ENCODE data around the gene CASK.
"Not testable (repeated sequence)": the region's sequence is repeated elsewhere in the genome, so short reads cannot be mapped to it uniquely, and the experiment has no call there.

Gene CASK

GRCh38 chrX:41664375-41664901, 258.9 kb downstream of the CASK start:
- no peak for DNase-seq (ENCODE audit: low read depth)
- H3K4me3 ChIP-seq (ENCODE audit: low read depth, low read length), result no peak overlapping the region
- no peak for TF ChIP-seq CTCF (conservative IDR thresholded peaks at IDR 0.05; ENCODE audit: low read depth, low read length)

- TF ChIP-seq CTCF (conservative IDR thresholded peaks at IDR 0.05; ENCODE audit: low read depth, low read length), result no peak
- peak; percentile 51 for DNase-seq (ENCODE audit: low read depth)
- no peak overlapping the region for H3K4me3 ChIP-seq (ENCODE audit: low read depth, low read length)
Observed at GRCh38 chrX:41661366-41662095, 261.8 kb downstream of the CASK start.

GRCh38 chrX:41655631-41656030, 267.7 kb downstream of the CASK start:
- no peak for DNase-seq (ENCODE audit: low read depth)
- H3K4me3 ChIP-seq (ENCODE audit: low read depth, low read length), result no peak overlapping the region
- no peak for TF ChIP-seq CTCF (conservative IDR thresholded peaks at IDR 0.05; ENCODE audit: low read depth, low read length)

- TF ChIP-seq CTCF (conservative IDR thresholded peaks at IDR 0.05; ENCODE audit: low read depth, low read length), result no peak
- no peak overlapping the region for H3K4me3 ChIP-seq (ENCODE audit: low read depth, low read length)
- DNase-seq (ENCODE audit: low read depth), result no peak
Observed at GRCh38 chrX:41655101-41655500, 268.3 kb downstream of the CASK start.

- no peak for DNase-seq (ENCODE audit: low read depth)
- no peak overlapping the region for H3K4me3 ChIP-seq (ENCODE audit: low read depth, low read length)
- no peak for TF ChIP-seq CTCF (conservative IDR thresholded peaks at IDR 0.05; ENCODE audit: low read depth, low read length)
Observed at GRCh38 chrX:41653125-41653524, 270.2 kb downstream of the CASK start.

GRCh38 chrX:41646201-41646600, 277.2 kb downstream of the CASK start:
- not testable (repeated sequence) for H3K4me3 ChIP-seq (ENCODE audit: low read depth, low read length); DNase-seq (ENCODE audit: low read depth)

GRCh38 chrX:41634284-41634683, 289.1 kb downstream of the CASK start:
- TF ChIP-seq CTCF (conservative IDR thresholded peaks at IDR 0.05; ENCODE audit: low read depth, low read length), result no peak
- no peak overlapping the region for H3K4me3 ChIP-seq (ENCODE audit: low read depth, low read length)
- peak; percentile 80 for DNase-seq (ENCODE audit: low read depth)
